Epidermal melanocyte (primary cell): ENCODE measurements around the gene COL4A2.
A peak's percentile ranks its signal among the peaks of the same experiment; 100 is the strongest.
"Not testable (repeated sequence)": the region's sequence is repeated elsewhere in the genome, so short reads cannot be mapped to it uniquely, and the experiment has no call there.

ENCODE experiments used
- DNase-seq: peaks from one replicate; pipeline ENCODE4 v3.0.0; 2011; ENCODE audit warnings: low spot score; ENCODE audit not compliant: insufficient read length

The COL4A2 gene

GRCh38 chr13:110379358-110379757, 72.3 kb downstream of the COL4A2 start:
- no peak for DNase-seq

GRCh38 chr13:110379905-110380341, 72.8 kb downstream of the COL4A2 start:
- no peak for DNase-seq

GRCh38 chr13:110380359-110381028, 73.4 kb downstream of the COL4A2 start:
- DNase-seq = no peak

GRCh38 chr13:110381029-110381360, 73.9 kb downstream of the COL4A2 start:
- DNase-seq = no peak

- no peak for DNase-seq
Measured at GRCh38 chr13:110382229-110382628, 75.1 kb downstream of the COL4A2 start.

GRCh38 chr13:110382830-110383229, 75.7 kb downstream of the COL4A2 start:
- no peak for DNase-seq

GRCh38 chr13:110387451-110388107, 80.5 kb downstream of the COL4A2 start:
- DNase-seq = no peak

GRCh38 chr13:110388108-110388943, 81.2 kb downstream of the COL4A2 start:
- DNase-seq = peak; percentile 26

GRCh38 chr13:110390567-110390966, 83.5 kb downstream of the COL4A2 start:
- no peak for DNase-seq

GRCh38 chr13:110391273-110391672, 84.2 kb downstream of the COL4A2 start:
- DNase-seq = no peak

- no peak for DNase-seq
Measured at GRCh38 chr13:110392510-110393240, 85.6 kb downstream of the COL4A2 start.

- no peak for DNase-seq
Measured at GRCh38 chr13:110393761-110394160, 86.7 kb downstream of the COL4A2 start.

- no peak for DNase-seq
Measured at GRCh38 chr13:110394371-110394841, 87.3 kb downstream of the COL4A2 start.

- not testable (repeated sequence) for DNase-seq
Measured at GRCh38 chr13:110395616-110396015, 88.5 kb downstream of the COL4A2 start.

GRCh38 chr13:110396476-110396875, 89.4 kb downstream of the COL4A2 start:
- DNase-seq = no peak

GRCh38 chr13:110396913-110397381, 89.9 kb downstream of the COL4A2 start:
- DNase-seq = peak; percentile 72

- peak; percentile 87 for DNase-seq
Measured at GRCh38 chr13:110397436-110398115, 90.5 kb downstream of the COL4A2 start.

GRCh38 chr13:110398564-110399507, 91.8 kb downstream of the COL4A2 start:
- no peak for DNase-seq

GRCh38 chr13:110399801-110400200, 92.7 kb downstream of the COL4A2 start:
- no peak for DNase-seq
